Sigmoid colon (tissue), 7 donors: ENCODE measurements around the gene MED25. TPM values are rescaled to one million over a fixed set of nuclear protein-coding genes. Genes with fewer than 3 reads are reported as not detected.

Source experiments
- DNase-seq: peaks from one replicate; pipeline ENCODE4 v3.0.0-alpha.2; 2019
- H3K27ac ChIP-seq, 4 donors: fragments of 200-600 bp; sonication (generic); one replicate each; pipeline ENCODE4 v1.5.1; 2016 to 2019; ENCODE audit warnings: mild to moderate bottlenecking in 1 of 4
- H3K27me3 ChIP-seq, 3 donors: fragments of 200-600 bp; sonication (generic); one replicate each; pipeline ENCODE4 v1.5.1; 2019; ENCODE audit warnings: mild to moderate bottlenecking in 1 of 3
- H3K36me3 ChIP-seq, 4 donors: fragments of 200-600 bp; sonication (generic); one replicate each; pipeline ENCODE4 v1.5.1; 2016 to 2019
- H3K4me1 ChIP-seq, 4 donors: fragments of 200-600 bp; sonication (generic); one replicate each; pipeline ENCODE4 v1.5.1; 2017 to 2019
- H3K4me3 ChIP-seq, 4 donors: fragments of 200-600 bp; sonication (generic); one replicate each; pipeline ENCODE4 v1.5.1; 2017 to 2019; ENCODE audit warnings: mild to moderate bottlenecking in 2 of 4, moderate library complexity in 1 of 4
- H3K9me3 ChIP-seq, 4 donors: fragments of 200-600 bp in 3 of 4; sonication (generic) in 3 of 4; one replicate each; pipeline versions ENCODE4 v1.5.1 to v1.6.1; 2013 to 2019
- CTCF ChIP-seq, 4 experiments: fragments of 450-650 bp in 3 of 4; fragments of 200-600 bp in 1 of 4; IDR thresholded peaks; one replicate each; pipeline ENCODE4 v1.5.1; 2016 to 2019; ENCODE audit warnings: antibody characterized with exemption in 4 of 4, mild to moderate bottlenecking in 3 of 4, moderate library complexity in 2 of 4
- EP300 ChIP-seq, 4 donors: sonication (generic); formaldehyde crosslinking; IDR thresholded peaks; one replicate each; pipeline ENCODE4 v1.6.1; 2017; ENCODE audit warnings: antibody characterized with exemption in 4 of 4
- POLR2A ChIP-seq, 2 donors: fragments of 450-650 bp; IDR thresholded peaks; one replicate each; pipeline ENCODE4 v1.6.1; 2016; ENCODE audit warnings: antibody characterized with exemption in 2 of 2, mild to moderate bottlenecking in 2 of 2, moderate library complexity in 2 of 2
- POLR2AphosphoS5 ChIP-seq, 4 donors: sonication (generic); formaldehyde crosslinking; IDR thresholded peaks; one replicate each; pipeline ENCODE4 v1.6.1; 2017; ENCODE audit warnings: antibody characterized with exemption in 4 of 4
- WGBS, 2 donors: extraction: QIAGEN DNeasy Blood & Tissue Kit; methylation state at CpG; one replicate each; pipeline ENCODE4 v1.1.7; 2013; 5-methylcytosine and 5-hydroxymethylcytosine counted together
- intact Hi-C: fragments of 100-400 bp; cut with DNase I; formaldehyde crosslinking; loops from one replicate; pipeline ENCODE4 v1.15.1; 2023
- polyA plus RNA-seq, 3 donors: library from polyadenylated mRNA; stranded (reverse); fragments of 200-250 nt; gene quantifications; one replicate each; pipeline ENCODE4 v1.2.3, GENCODE V29; 2013
- total RNA-seq, 4 donors: library from RNA; depleted of rRNA; stranded (reverse); fragments of >200 nt; gene quantifications; one replicate each; pipeline ENCODE4 v1.1.0, GENCODE V29; 2016
- donor health status: healthy with polysubstance abuse.
- donor health status: Bipolar disorder and iron deficiency.
- donor health status: healthy.

The MED25 gene
- total and polyA plus RNA-seq, 7 donors = 17.8 to 45.4 (median 23.3) TPM

- TF ChIP-seq POLR2AphosphoS5 (IDR thresholded peaks at IDR 0.05) = no peak
- no peak for TF ChIP-seq POLR2A (IDR thresholded peaks at IDR 0.05)
- TF ChIP-seq CTCF (IDR thresholded peaks at IDR 0.05) = no peak
- no peak for TF ChIP-seq EP300 (IDR thresholded peaks at IDR 0.05)
- DNase-seq = no peak
- H3K36me3 ChIP-seq = peaks cover 40 to 100% (median 81%) of the 10 kb centered on the region in 4 donors
- H3K27me3 ChIP-seq = no peaks in the 10 kb centered on the region
- no peak overlapping the region for H3K27ac ChIP-seq
- H3K4me3 ChIP-seq = no peak overlapping the region
- H3K4me1 ChIP-seq = no peaks in the 10 kb centered on the region
- no peaks in the 10 kb centered on the region for H3K9me3 ChIP-seq
- 78 to 80% methylated on average over 9 of the region's 9 CpGs for WGBS, 2 donors
- intact Hi-C loops = no loop called here
These were observed 14.5 kb downstream of the MED25 start for GRCh38 chr19:49832556-49832955.

GRCh38 chr19:49833599-49833998 is 15.5 kb downstream of the MED25 start:
- no peak overlapping the region for H3K27ac ChIP-seq
- H3K27me3 ChIP-seq = no peaks in the 10 kb centered on the region
- DNase-seq = no peak
- 94 to 96% methylated on average over 7 of the region's 7 CpGs for WGBS, 2 donors
- TF ChIP-seq POLR2A (IDR thresholded peaks at IDR 0.05) = no peak
- intact Hi-C loops = no loop called here
- peaks cover 42 to 100% (median 85%) of the 10 kb centered on the region in 4 donors for H3K36me3 ChIP-seq
- no peaks in the 10 kb centered on the region for H3K9me3 ChIP-seq
- no peaks in the 10 kb centered on the region for H3K4me1 ChIP-seq
- no peak overlapping the region for H3K4me3 ChIP-seq

GRCh38 chr19:49835562-49835961 is 17.5 kb downstream of the MED25 start:
- Histone ChIP-seq H3K9me3 (no peaks in the 10 kb centered on the region), H3K4me3 (no peak overlapping the region), H3K27ac (no peak overlapping the region), H3K27me3 (no peaks in the 10 kb centered on the region), H3K36me3 (peaks cover 40 to 88% (median 76%) of the 10 kb centered on the region in 4 donors), H3K4me1 (peaks cover 0 to 14% (median 7%) of the 10 kb centered on the region in 4 donors)
- no peak for DNase-seq
- intact Hi-C loops = no loop called here
- TF ChIP-seq CTCF (IDR thresholded peaks at IDR 0.05) = no peak
- no peak for TF ChIP-seq POLR2AphosphoS5 (IDR thresholded peaks at IDR 0.05)
- no peak for TF ChIP-seq POLR2A (IDR thresholded peaks at IDR 0.05)
- TF ChIP-seq EP300 (IDR thresholded peaks at IDR 0.05) = no peak
- WGBS, 2 donors = 97 to 98% methylated on average over 12 of the region's 12 CpGs

GRCh38 chr19:49836176-49837008 is 18.3 kb downstream of the MED25 start:
- H3K36me3 ChIP-seq = peaks cover 32 to 80% (median 68%) of the 10 kb centered on the region in 4 donors
- intact Hi-C loops = no loop called here
- no peak for TF ChIP-seq POLR2A (IDR thresholded peaks at IDR 0.05)
- no peak for TF ChIP-seq EP300 (IDR thresholded peaks at IDR 0.05)
- TF ChIP-seq CTCF (IDR thresholded peaks at IDR 0.05) = no peak
- TF ChIP-seq POLR2AphosphoS5 (IDR thresholded peaks at IDR 0.05) = no peak

GRCh38 chr19:49837009-49837310 is 18.9 kb downstream of the MED25 start:
- H3K36me3 ChIP-seq = peaks cover 31 to 74% (median 62%) of the 10 kb centered on the region in 4 donors
- H3K27me3 ChIP-seq = no peaks in the 10 kb centered on the region
- intact Hi-C loops = no loop called here
- 91 to 95% methylated on average over 5 of the region's 5 CpGs for WGBS, 2 donors
- TF ChIP-seq POLR2A (IDR thresholded peaks at IDR 0.05) (no peak), POLR2AphosphoS5 (IDR thresholded peaks at IDR 0.05) (no peak), EP300 (IDR thresholded peaks at IDR 0.05) (no peak), CTCF (IDR thresholded peaks at IDR 0.05) (no peak)
- H3K27ac ChIP-seq = no peak overlapping the region
- no peaks in the 10 kb centered on the region for H3K9me3 ChIP-seq
- peaks cover 0 to 16% (median 7%) of the 10 kb centered on the region in 4 donors for H3K4me1 ChIP-seq
- H3K4me3 ChIP-seq = no peak overlapping the region
- DNase-seq = no peak

More at GRCh38 chr19:49836176-49837008, 18.3 kb downstream of the MED25 start:
- Histone ChIP-seq H3K4me1 (peaks cover 0 to 16% (median 7%) of the 10 kb centered on the region in 4 donors), H3K9me3 (no peaks in the 10 kb centered on the region), H3K27me3 (no peaks in the 10 kb centered on the region), H3K27ac (no peak overlapping the region), H3K4me3 (no peak overlapping the region)
- 97% methylated on average over 20 of the region's 20 CpGs for WGBS, 2 donors
- DNase-seq = no peak
